ENCODE results near the gene BUD13. TPM values are rescaled to one million over a fixed set of nuclear protein-coding genes. Genes with fewer than 3 reads are reported as not detected.

The BUD13 gene
- total RNA-seq, 1 donor from 2014 or later = 34.8 TPM

- intact Hi-C loops (cut with micrococcal nuclease) = no loop called here
Observed at GRCh38 chr11:116792869-116793771, 20.3 kb upstream of the BUD13 start.

- intact Hi-C loops (cut with micrococcal nuclease) = no loop called here
Observed at GRCh38 chr11:116792144-116792868, 19.5 kb upstream of the BUD13 start.

- intact Hi-C loops (cut with micrococcal nuclease) = loop anchor here (1.0 to 2.0 kb wide), 3 partner anchors 45 to 315 kb away; no protein-coding TSS in a partner anchor
Observed at GRCh38 chr11:116791813-116792143, 19.0 kb upstream of the BUD13 start, which contains the start of gene APOA5. APOA5 (minus strand) TSS chr11:116791879; CDS start chr11:116791860, 19 bp downstream.

- intact Hi-C loops (cut with micrococcal nuclease) = loop anchor here (1.0 to 2.0 kb wide), 3 partner anchors 45 to 315 kb away; no protein-coding TSS in a partner anchor
Observed at GRCh38 chr11:116791002-116791812, 18.4 kb upstream of the BUD13 start.

- intact Hi-C loops (cut with micrococcal nuclease) = loop anchor here (1.0 to 2.0 kb wide), 3 partner anchors 46 to 316 kb away; no protein-coding TSS in a partner anchor
Observed at GRCh38 chr11:116790167-116791001, 17.6 kb upstream of the BUD13 start.

GRCh38 chr11:116788975-116789374 is 16.2 kb upstream of the BUD13 start:
- intact Hi-C loops (cut with micrococcal nuclease) = loop anchor here (1.0 to 10.0 kb wide), 4 partner anchors 16 to 443 kb away; partner anchors contain the start of genes PCSK7 and RNF214

- intact Hi-C loops (cut with micrococcal nuclease) = loop anchor here (1.0 to 10.0 kb wide), 4 partner anchors 15 to 444 kb away; partner anchors contain the start of genes PCSK7 and RNF214
Observed at GRCh38 chr11:116788534-116788933, 15.7 kb upstream of the BUD13 start.

- intact Hi-C loops (cut with micrococcal nuclease) = loop anchor here (1.0 to 10.0 kb wide), 4 partner anchors 15 to 444 kb away; partner anchors contain the start of genes PCSK7 and RNF214
Observed at GRCh38 chr11:116787786-116788486, 15.1 kb upstream of the BUD13 start, which contains the start of gene ZPR1. ZPR1 (minus strand) TSS chr11:116788023; CDS start chr11:116787990, 33 bp downstream.

GRCh38 chr11:116787436-116787785 is 14.6 kb upstream of the BUD13 start:
- intact Hi-C loops (cut with micrococcal nuclease) = loop anchor here (5.0 to 10.0 kb wide), 2 partner anchors 237 to 445 kb away; partner anchors contain the start of genes PCSK7 and RNF214

GRCh38 chr11:116786966-116787365 is 14.2 kb upstream of the BUD13 start:
- intact Hi-C loops (cut with micrococcal nuclease) = loop anchor here (5.0 to 10.0 kb wide), 2 partner anchors 238 to 445 kb away; partner anchors contain the start of genes PCSK7 and RNF214

GRCh38 chr11:116786326-116786725 is 13.5 kb upstream of the BUD13 start:
- intact Hi-C loops (cut with micrococcal nuclease) = loop anchor here (5.0 to 10.0 kb wide), 2 partner anchors 238 to 446 kb away; partner anchors contain the start of genes PCSK7 and RNF214

- intact Hi-C loops (cut with micrococcal nuclease) = loop anchor here (10.0 kb wide), 1 partner anchor 242 kb away; no protein-coding TSS in a partner anchor
Observed at GRCh38 chr11:116782728-116783127, 9.9 kb upstream of the BUD13 start.

GRCh38 chr11:116778556-116778955 is 5.8 kb upstream of the BUD13 start:
- intact Hi-C loops (cut with micrococcal nuclease) = no loop called here

GRCh38 chr11:116777056-116777455 is 4.3 kb upstream of the BUD13 start:
- intact Hi-C loops (cut with micrococcal nuclease) = no loop called here

- intact Hi-C loops (cut with micrococcal nuclease) = no loop called here
Observed at GRCh38 chr11:116776522-116776984, 3.8 kb upstream of the BUD13 start.

GRCh38 chr11:116775975-116776374 is 3.2 kb upstream of the BUD13 start:
- intact Hi-C loops (cut with micrococcal nuclease) = no loop called here

- intact Hi-C loops (cut with micrococcal nuclease) = loop anchor here (5.0 kb wide), 3 partner anchors 323 to 553 kb away; partner anchors contain the start of genes CEP164, PCSK7, RNF214 and SIK3
Observed at GRCh38 chr11:116774661-116775060, 1.9 kb upstream of the BUD13 start.
